ENCODE measurements around the gene DENND1A.

DNA sequence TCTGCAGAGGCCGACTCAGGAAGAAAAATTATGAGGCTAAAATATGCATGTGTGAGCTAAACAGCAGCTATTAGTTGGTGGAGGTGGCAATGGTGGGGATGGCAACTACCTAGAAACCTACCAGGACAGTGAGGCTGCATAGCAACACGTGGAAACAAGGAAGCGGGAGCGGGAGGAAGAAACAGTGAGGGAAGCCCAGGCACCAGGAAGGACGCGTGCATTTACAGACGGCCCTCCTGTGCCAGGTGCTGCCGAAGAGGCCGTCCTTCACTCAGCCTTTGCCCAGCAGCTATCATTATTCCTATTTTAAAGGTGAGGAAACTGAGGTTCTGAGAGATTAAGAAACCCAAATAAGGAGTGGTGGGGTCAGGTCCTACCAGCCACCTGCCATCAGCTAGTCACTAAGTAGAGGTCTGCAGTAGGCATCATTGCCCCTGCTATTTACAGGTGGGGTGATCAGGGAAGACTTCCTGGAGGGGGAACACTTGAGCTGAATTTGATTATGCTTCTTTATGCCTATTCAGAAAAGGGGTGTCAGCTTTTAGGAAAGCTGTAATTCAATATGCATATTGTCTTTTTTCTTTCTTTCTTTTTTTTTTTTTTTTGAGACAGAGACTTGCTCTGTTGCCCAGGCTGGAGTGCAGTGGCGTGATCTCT lies 448.6 kb downstream of the DENND1A start:
- TF ChIP-seq POLR2AphosphoS5 (IDR thresholded peaks at IDR 0.05) = no peak
- TF ChIP-seq, protein P1, sequence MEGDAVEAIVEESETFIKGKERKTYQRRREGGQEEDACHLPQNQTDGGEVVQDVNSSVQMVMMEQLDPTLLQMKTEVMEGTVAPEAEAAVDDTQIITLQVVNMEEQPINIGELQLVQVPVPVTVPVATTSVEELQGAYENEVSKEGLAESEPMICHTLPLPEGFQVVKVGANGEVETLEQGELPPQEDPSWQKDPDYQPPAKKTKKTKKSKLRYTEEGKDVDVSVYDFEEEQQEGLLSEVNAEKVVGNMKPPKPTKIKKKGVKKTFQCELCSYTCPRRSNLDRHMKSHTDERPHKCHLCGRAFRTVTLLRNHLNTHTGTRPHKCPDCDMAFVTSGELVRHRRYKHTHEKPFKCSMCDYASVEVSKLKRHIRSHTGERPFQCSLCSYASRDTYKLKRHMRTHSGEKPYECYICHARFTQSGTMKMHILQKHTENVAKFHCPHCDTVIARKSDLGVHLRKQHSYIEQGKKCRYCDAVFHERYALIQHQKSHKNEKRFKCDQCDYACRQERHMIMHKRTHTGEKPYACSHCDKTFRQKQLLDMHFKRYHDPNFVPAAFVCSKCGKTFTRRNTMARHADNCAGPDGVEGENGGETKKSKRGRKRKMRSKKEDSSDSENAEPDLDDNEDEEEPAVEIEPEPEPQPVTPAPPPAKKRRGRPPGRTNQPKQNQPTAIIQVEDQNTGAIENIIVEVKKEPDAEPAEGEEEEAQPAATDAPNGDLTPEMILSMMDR (IDR thresholded peaks at IDR 0.05) = no peak
- no peak for TF ChIP-seq EP300 (IDR thresholded peaks at IDR 0.05)
- no peak for TF ChIP-seq POLR2A (IDR thresholded peaks at IDR 0.05)
